IPS-15b (cell line): ENCODE measurements around the gene ACSF3.
"Not testable (repeated sequence)": the region's sequence is repeated elsewhere in the genome, so short reads cannot be mapped to it uniquely, and the experiment has no call there.

Source experiments
- H3K27me3 ChIP-seq: one replicate; pipeline ENCODE4 v1.6.1; 2013; ENCODE audit warnings: low read length; ENCODE audit not compliant: control insufficient read depth, insufficient read depth
- H3K36me3 ChIP-seq: one replicate; pipeline ENCODE4 v1.6.1; 2013; ENCODE audit warnings: low read length; ENCODE audit not compliant: control insufficient read depth, insufficient read depth
- H3K4me1 ChIP-seq: one replicate; pipeline ENCODE4 v1.6.1; 2013; ENCODE audit warnings: mild to moderate bottlenecking, low read length; ENCODE audit not compliant: control insufficient read depth, insufficient read depth
- H3K4me3 ChIP-seq: one replicate; pipeline ENCODE4 v1.5.1; 2013; ENCODE audit warnings: low read depth, low read length
- H3K9ac ChIP-seq: one replicate; pipeline ENCODE4 v1.6.1; 2013; ENCODE audit warnings: low read depth, mild to moderate bottlenecking, low read length
- H3K9me3 ChIP-seq: one replicate; pipeline ENCODE4 v1.6.1; 2013; ENCODE audit warnings: mild to moderate bottlenecking, low read length; ENCODE audit not compliant: control insufficient read depth, insufficient read depth

The ACSF3 gene

DNA sequence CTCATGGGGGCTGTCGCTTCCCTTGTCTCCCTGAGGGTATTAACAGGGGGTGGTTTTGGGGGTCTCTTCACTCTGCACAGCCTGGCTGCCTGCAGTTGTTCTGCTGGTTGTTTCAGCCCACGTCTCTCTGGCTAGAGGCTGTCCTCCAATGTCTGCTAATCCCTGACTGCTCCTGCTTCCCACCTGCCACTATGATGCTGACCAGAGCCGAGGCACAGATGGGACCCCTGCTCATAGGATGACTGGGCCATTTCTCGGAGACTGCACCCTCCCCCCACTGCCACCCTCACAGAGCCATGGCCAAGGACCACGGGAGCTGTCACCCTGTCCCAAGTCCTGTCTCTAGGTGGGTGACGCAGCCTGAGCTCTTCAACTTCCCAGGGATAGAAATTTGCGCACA, 1.6 kb upstream of the ACSF3 start:
- no peaks in the 10 kb centered on the region for H3K9me3 ChIP-seq
- peaks cover 14% of the 10 kb centered on the region for H3K27me3 ChIP-seq
- H3K36me3 ChIP-seq, result no peaks in the 10 kb centered on the region
- H3K4me3 ChIP-seq, result no peak overlapping the region
- H3K9ac ChIP-seq, result no peak overlapping the region
- H3K4me1 ChIP-seq, result peaks cover 9% of the 10 kb centered on the region

DNA sequence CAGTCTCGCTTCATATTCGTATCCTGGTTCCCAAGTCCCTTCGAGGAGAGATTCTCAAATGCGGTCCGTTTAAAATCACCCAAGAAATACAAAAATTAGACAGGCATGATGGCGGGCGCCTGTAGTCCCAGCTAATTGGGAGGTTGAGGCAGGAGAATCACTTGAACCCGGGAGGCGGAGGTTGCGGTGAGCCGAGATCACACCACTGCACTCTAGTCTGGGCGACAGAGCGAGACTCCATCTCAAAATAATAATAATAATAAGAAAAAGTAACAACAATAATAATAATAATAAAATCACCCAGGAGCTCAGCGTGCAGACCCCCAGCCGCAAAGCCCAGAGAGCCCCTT, 425 bp upstream of the ACSF3 start:
- not testable (repeated sequence) for H3K36me3 ChIP-seq, H3K9ac ChIP-seq, H3K4me1 ChIP-seq, H3K9me3 ChIP-seq
- Histone ChIP-seq H3K27me3 (peaks cover 14% of the 10 kb centered on the region), H3K4me3 (peak overlapping the region; percentile 75)

DNA sequence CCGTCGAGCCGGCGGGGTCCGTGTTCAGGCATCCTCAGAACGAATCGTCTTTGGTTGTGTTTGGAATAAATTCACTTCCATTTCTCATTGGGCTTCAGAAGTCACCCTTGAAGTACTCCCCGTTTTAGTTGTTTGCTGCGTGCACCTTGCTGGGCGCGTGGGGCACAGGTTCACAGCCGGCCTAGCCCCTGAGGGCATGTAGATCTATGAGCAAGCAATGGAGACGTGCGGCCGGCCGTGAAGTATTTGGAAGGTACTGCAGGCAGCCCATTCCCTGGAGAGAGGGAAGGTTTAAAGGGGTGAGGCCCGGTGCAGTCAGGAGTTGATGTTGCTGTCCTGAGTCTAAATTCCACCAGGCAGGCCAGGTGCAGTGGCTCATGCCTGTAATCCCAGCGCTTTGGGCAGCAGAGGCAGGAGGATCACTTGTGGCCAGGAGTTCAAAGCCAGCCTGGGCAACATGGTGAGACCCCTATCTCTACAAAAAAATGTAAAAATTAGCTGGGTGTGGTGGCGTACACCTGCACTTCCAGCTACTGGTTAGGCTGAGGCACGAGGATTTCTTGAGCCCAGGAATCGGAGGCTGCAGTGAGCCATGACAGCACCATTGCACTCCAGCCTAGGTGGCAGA, 714 bp downstream of the ACSF3 start:
- peak overlapping the region; percentile 75 for H3K4me3 ChIP-seq
- no peaks in the 10 kb centered on the region for H3K9me3 ChIP-seq
- peaks cover 9% of the 10 kb centered on the region for H3K4me1 ChIP-seq
- peaks cover 14% of the 10 kb centered on the region for H3K27me3 ChIP-seq
- no peaks in the 10 kb centered on the region for H3K36me3 ChIP-seq
- H3K9ac ChIP-seq, result peak overlapping the region; percentile 65

DNA sequence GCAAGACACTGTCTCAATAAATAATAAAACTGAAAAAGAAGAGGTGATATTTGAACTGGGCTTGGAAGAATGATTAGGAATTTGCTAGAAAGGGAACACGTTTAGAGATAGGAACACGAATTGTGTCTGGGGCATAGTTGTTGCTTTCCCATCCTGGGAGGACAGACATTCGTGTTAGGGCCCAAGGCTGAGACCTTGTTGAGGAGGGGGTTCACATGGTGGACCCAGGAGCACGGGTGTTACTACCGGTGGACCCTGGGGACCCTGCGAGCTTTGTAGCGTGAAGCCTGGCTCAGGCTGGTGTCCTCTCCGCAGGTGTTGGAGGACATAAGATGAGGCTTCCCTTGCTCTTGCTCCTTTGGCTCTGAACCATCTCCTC, 1.2 kb downstream of the ACSF3 start:
- Histone ChIP-seq H3K27me3 (peaks cover 12% of the 10 kb centered on the region), H3K4me1 (peaks cover 9% of the 10 kb centered on the region), H3K4me3 (peak overlapping the region; percentile 75), H3K9ac (peak overlapping the region; percentile 65), H3K36me3 (no peaks in the 10 kb centered on the region), H3K9me3 (no peaks in the 10 kb centered on the region)

DNA sequence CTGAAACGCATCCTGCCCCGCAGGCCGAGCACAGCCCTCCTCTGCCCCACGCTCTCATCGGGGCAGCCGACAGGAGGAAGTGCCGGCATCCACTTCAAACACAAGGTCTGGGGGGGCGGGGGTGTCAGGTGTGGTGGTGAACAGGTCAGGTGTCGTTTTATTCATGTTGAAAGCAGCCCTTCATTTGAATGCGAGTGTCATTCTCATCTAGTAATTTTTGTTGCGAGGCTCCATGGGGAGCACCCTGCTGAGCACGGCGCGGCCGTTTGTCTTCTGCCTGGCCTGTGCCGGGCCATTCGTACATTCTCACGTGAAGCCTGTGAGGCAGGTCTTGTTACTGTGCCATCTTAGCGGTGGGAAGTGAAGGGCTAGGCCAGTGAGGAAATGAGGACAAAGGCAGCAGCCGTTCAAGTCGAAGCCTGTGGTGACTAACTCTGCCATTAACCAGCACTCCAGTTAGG, 1.9 kb downstream of the ACSF3 start:
- Histone ChIP-seq H3K4me1 (peaks cover 9% of the 10 kb centered on the region), H3K4me3 (peak overlapping the region; percentile 8), H3K9ac (peak overlapping the region; percentile 54), H3K36me3 (no peaks in the 10 kb centered on the region), H3K27me3 (peaks cover 10% of the 10 kb centered on the region), H3K9me3 (no peaks in the 10 kb centered on the region)

DNA sequence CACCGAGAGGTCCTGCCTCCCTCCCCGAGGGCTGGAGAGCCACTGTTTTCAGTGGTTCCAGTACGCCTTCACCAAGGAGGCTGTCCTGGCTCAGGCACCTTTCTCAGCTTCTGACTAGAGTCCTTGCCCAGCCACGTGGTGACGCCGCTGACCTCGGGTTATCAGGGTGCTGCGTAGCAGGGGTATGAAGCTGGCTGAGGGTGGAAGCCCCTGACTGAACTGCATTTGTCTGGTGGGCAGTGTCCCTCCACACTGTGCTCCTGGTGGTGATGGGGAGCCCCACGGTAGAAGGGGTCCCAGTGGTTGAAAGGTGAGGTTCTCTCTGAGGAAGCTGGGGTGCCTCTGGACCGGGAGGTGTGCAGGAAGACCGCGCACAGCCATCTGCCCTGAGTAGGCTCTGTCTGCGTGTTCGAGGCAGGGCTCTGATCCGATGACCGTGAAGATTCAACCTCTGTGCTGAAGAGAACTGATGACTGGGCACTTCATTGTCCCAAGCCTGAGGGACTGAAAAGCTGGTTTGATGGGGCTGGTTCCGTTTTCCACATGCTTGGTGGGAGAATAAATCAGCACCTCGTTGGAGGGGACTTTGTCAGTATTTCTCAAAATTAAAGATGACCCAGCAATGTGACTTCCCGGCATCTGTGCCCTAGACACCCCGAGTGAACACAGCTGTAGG, 2.5 kb downstream of the ACSF3 start:
- Histone ChIP-seq H3K4me3 (peak overlapping the region; percentile 8), H3K4me1 (peaks cover 9% of the 10 kb centered on the region), H3K27me3 (peaks cover 10% of the 10 kb centered on the region), H3K9me3 (no peaks in the 10 kb centered on the region), H3K9ac (peak overlapping the region; percentile 54), H3K36me3 (peaks cover 4% of the 10 kb centered on the region)

DNA sequence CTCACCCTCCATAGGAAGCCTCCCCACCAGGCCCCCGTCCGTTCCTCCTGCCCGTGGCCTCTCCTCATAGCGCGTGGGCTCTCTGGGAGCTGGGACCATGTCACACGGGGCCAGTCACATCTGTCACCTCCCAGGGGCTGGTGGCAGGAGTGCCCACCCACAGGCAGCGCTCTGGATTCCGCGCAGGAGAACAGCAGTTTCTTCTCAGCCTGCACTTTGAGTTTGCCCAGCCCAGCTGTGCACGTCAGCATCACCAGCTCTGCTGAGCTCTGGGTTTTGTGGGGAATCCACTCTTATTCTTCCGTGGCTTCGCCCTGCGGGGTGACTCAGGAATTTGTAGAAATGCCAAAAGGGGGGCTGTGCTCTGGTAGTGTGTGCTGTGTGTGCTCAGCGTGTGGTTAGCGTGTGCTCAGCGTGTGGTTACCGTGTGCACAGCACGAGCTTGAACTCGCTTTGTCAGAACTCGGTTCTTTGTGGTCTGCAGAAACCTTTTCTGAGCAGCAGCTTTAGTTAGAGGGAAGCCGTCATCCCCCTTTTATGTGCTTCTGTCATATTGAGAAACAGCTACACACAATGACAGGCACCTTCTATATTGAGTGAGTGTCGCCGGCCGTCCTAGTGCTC, 3.2 kb downstream of the ACSF3 start:
- H3K9me3 ChIP-seq, result no peaks in the 10 kb centered on the region
- H3K4me3 ChIP-seq, result no peak overlapping the region
- H3K27me3 ChIP-seq, result peaks cover 10% of the 10 kb centered on the region
- H3K4me1 ChIP-seq, result peaks cover 9% of the 10 kb centered on the region
- H3K9ac ChIP-seq, result no peak overlapping the region
- peaks cover 11% of the 10 kb centered on the region for H3K36me3 ChIP-seq

DNA sequence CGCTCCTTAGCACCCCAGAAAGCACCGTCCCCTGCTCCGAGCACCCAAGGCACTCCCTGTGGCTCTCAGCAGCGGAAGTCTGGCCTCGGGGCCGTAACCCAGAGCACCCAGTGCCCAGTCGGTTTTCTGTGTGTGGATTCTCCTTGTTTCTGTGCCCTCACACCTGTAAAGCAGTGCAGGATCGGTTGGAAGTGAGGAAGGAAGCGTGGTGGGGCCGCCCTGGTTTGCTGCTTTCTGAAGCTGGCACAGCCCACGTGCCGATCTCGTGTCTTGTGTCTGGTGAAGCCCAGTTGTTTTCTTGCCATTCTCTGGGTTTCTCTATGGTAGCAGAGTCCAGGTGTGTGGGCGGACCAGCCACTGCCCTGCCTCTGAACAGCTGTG, 3.7 kb downstream of the ACSF3 start:
- Histone ChIP-seq H3K27me3 (peaks cover 6% of the 10 kb centered on the region), H3K4me3 (no peak overlapping the region), H3K36me3 (peaks cover 13% of the 10 kb centered on the region), H3K9ac (no peak overlapping the region), H3K9me3 (no peaks in the 10 kb centered on the region), H3K4me1 (peaks cover 9% of the 10 kb centered on the region)

DNA sequence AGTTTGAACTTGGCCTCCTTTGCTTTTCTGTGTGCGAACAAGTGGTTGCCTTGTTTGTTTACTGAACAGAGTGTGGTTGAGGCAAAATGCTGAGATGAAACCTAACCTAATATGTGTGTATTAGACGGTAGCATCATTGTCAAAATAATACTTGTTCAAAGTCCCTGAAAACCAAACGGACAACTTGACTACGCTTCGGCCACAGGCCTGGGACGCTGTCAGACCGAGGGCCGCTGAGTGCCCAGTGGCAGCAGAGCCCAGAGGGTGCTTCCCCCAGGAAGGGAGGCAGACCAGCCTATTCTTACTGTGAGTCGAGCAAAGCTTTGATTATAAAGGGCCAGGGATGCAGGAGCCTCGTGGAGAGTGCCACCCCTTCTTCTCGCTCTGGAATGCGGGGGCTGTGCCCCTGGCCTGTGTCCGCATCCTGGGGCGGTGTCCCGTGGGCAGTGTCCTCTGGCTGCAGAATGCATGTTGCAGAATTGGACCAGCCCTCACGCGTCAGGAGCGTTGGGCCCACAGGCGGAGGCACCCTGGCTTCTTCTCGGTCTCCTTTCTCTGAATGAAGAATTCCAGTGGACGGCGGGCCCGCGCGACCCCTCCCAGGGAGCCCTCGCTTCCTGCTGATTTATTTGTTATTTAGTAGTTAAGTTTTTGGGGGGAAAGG, 5.2 kb downstream of the ACSF3 start:
- Histone ChIP-seq H3K9me3 (no peaks in the 10 kb centered on the region), H3K9ac (no peak overlapping the region), H3K4me3 (no peak overlapping the region), H3K36me3 (peaks cover 28% of the 10 kb centered on the region), H3K4me1 (peaks cover 9% of the 10 kb centered on the region), H3K27me3 (no peaks in the 10 kb centered on the region)

DNA sequence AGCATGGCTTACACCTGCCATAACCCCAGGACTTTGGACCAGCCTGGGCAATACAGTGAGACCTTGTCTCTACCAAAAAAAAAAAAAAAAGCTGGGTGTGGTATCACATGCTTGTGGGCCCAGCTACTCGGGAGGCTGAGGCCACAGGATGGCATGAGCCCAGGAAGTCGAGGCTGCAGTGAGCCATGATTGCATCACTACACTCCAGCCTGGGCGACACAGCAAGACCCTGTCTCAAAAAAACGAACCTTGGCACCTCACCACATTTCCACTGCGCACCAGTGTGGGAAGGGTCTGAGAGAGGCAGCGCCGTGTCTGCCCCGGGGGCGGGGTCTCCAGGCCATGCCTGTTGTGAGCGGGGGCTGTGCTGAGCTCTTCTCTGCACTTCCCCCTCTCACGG, 6.3 kb downstream of the ACSF3 start:
- Histone ChIP-seq H3K36me3 (peaks cover 35% of the 10 kb centered on the region), H3K27me3 (no peaks in the 10 kb centered on the region), H3K4me3 (no peak overlapping the region), H3K4me1 (peaks cover 6% of the 10 kb centered on the region), H3K9me3 (no peaks in the 10 kb centered on the region), H3K9ac (no peak overlapping the region)

DNA sequence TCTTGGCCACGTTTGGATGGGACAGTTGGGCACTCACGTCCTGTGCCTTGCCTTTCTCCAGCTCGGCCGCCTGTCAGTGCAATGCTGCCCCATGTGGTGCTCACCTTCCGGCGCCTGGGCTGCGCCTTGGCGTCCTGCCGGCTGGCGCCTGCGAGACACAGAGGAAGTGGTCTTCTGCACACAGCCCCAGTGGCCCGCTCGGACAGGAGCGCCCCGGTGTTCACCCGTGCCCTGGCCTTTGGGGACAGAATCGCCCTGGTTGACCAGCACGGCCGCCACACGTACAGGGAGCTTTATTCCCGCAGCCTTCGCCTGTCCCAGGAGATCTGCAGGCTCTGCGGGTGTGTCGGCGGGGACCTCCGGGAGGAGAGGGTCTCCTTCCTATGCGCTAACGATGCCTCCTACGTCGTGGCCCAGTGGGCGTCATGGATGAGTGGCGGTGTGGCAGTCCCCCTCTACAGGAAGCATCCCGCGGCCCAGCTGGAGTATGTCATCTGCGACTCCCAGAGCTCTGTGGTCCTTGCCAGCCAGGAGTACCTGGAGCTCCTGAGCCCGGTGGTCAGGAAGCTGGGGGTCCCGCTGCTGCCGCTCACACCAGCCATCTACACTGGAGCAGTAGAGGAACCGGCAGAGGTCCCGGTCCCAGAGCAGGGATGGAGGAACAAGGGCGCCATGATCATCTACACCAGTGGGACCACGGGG, 7.1 kb downstream of the ACSF3 start:
- no peaks in the 10 kb centered on the region for H3K9me3 ChIP-seq
- H3K4me1 ChIP-seq, result peaks cover 2% of the 10 kb centered on the region
- no peaks in the 10 kb centered on the region for H3K27me3 ChIP-seq
- no peak overlapping the region for H3K9ac ChIP-seq
- peaks cover 35% of the 10 kb centered on the region for H3K36me3 ChIP-seq
- H3K4me3 ChIP-seq, result no peak overlapping the region
